C4-2B (cell line): ENCODE measurements around the gene CCDC83.

Experiments
- H3K27ac ChIP-seq: fragments of 450-650 bp; 2 replicates; pipeline ENCODE4 v1.5.1; 2017
- ZFX ChIP-seq: fragments of 450-650 bp; IDR thresholded peaks from 2 replicates; pipeline ENCODE4 v1.6.1; 2017
- TF ChIP-seq, protein P1 (sequence below): fragments of 450-650 bp; conservative IDR thresholded peaks from 2 replicates; pipeline ENCODE4 v1.5.1; 2017; ENCODE audit warnings: mild to moderate bottlenecking

The CCDC83 gene

DNA sequence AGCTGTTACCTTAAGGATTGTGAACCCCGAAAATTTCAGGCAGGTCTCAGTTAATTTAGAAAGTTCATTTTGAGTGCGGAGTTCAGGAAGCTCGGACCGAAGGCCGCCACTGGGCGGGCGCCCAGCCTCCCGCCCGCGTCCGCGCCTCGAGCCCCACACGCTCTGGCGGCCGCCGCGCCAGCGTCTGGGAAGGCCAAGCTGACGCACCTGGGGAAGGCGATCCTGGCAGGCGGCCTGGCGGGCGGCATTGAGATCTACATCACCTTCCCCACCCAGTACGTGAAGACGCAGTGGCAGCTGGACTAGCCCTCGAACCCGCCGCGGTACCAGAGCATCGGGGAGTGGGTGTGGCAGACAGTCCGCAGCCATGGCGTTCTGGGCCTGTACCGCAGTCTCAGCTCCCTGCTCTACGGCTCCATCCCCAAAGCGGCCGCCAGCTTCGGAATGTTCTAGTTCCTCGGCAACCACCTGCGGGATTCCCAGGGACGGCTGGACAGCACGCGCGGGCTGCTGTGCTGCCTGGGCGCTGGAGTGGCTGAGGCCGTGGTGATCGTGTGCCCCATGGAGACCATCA, 79.5 kb downstream of the CCDC83 start:
- no peak overlapping the region for H3K27ac ChIP-seq
- TF ChIP-seq ZFX = no peak
- TF ChIP-seq, protein P1, sequence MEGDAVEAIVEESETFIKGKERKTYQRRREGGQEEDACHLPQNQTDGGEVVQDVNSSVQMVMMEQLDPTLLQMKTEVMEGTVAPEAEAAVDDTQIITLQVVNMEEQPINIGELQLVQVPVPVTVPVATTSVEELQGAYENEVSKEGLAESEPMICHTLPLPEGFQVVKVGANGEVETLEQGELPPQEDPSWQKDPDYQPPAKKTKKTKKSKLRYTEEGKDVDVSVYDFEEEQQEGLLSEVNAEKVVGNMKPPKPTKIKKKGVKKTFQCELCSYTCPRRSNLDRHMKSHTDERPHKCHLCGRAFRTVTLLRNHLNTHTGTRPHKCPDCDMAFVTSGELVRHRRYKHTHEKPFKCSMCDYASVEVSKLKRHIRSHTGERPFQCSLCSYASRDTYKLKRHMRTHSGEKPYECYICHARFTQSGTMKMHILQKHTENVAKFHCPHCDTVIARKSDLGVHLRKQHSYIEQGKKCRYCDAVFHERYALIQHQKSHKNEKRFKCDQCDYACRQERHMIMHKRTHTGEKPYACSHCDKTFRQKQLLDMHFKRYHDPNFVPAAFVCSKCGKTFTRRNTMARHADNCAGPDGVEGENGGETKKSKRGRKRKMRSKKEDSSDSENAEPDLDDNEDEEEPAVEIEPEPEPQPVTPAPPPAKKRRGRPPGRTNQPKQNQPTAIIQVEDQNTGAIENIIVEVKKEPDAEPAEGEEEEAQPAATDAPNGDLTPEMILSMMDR = no peak

DNA sequence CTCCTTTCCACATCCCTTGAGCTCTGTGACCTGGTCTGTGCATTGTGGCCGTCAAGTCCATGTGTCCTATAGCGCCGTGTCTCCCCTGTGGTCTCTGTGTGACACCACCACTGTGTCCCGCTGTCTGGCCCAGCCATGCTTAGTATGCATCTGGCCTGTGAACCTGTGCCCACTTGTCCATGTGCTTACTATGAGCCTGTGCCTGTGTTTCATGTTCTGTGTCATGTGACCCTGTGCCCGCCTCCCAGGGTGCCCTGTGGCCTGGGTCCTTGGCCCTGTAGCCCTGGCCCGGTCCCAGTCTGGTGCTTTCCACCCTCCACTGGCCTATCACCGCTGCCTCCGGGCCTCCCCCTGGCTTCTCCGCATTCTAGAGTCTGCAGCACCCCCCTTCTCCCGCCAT, 80.6 kb downstream of the CCDC83 start:
- no peak for TF ChIP-seq ZFX
- no peak overlapping the region for H3K27ac ChIP-seq

DNA sequence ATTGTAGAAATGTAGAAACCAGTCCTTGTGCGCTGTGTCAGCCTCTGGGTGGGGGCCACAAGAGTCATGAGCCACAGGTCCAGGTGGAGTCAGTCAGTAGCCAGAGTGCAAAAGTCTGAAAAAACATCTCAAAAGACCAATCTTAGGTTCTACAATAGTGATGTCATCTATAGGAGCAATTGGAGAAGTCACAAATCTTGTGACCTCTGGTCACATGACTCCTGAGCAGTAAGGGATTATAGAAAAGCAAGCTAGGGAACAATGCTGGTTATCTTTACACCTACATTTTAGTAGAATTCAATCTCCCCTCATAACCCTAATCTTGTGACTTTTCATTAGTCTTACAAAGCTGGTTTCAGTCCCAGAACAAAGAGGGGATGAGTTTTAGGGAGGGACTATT, 82.7 kb downstream of the CCDC83 start:
- H3K27ac ChIP-seq = no peak overlapping the region
- TF ChIP-seq ZFX = no peak
- TF ChIP-seq, protein P1 = no peak

DNA sequence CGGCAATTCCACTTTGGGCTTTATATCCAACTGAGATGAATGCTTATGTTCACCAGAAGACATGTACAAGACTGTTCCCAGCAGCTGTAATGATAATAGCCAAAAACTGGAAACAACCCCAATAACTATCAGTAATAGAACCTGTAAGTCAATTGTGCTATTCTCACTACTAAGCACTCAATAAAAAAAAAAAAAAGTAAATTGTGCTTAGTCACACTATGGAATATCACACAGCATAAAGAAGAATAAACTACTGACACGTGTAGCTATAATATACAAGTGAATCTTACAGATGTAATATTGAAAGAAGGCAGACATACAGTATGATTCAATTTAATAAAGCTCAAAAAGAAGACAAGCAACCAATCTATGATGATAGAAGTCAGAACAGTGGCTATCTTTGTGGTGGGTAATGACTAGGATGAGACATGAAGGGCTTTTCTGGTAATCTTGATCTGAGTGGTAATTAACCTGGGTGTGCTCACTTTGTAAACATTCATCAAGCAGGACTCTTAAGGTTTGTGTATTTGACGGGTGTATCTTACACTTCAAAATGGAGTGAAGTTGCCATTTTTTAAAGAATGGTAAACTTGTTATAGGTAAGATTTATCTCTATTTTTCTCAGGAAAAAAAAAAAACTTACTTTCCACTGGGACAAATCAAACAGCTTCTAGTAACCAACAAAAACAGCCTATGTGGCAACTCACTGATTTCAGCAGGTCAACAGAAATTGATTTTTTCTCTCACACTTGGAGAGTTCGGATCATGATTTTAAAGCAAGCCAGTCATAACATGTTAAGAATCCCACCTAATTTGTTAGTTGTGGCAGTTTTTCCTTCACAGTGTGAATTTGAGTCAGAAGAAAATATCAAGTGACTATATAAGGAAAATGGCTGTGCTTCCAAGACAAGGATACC, 84.2 kb downstream of the CCDC83 start:
- H3K27ac ChIP-seq = no peak overlapping the region
- no peak for TF ChIP-seq ZFX
- TF ChIP-seq, protein P1 = no peak

DNA sequence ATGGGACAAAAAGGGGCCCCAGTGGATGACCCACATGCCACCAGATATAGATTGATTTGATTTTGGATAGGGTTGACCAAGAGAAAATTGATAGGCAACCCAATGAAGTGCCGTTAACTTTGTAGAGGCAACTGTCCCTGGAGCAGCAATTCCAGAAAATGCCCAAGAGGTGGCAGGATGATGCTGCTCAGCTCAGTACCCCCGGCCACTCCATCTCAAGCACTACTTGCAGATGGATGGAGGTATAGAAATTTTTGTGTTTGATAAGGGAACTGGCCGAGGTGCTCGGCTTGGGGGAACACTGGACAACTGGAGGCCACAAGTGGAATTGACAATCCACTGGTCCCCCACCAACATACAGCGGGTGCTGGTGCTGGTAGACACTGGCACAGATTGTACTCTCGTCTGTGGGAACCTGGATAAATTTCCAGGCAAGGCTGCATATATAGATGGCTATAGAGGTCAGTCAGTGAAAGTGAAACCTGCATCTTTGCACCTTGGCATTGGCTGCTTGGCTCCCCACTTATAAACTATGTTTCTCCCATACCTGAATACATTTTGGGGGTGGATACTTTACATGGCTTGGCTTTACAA, 86.3 kb downstream of the CCDC83 start:
- no peak overlapping the region for H3K27ac ChIP-seq
- no peak for TF ChIP-seq ZFX
- TF ChIP-seq, protein P1 = peak; percentile 82

DNA sequence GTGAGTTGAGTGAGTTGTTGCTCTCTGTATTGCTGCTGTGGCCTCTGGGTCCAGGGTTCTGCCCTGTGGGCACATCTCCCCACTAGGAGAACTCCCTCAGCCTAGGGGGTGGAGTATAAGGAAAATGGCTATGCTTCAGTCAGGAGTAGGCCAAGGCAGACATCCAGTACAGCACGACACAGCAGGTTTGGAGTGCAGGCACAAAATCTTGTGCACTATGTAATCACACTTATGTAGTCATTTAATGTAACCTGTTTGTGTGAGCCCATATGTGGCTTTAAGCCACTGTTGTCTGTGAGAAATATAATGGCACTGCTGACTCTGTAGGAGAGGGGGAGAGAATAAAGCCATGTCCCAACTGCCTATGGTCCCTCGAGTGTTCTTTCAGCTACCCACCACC, 90.1 kb downstream of the CCDC83 start:
- H3K27ac ChIP-seq = no peak overlapping the region
- TF ChIP-seq ZFX = no peak
- TF ChIP-seq, protein P1 = no peak

DNA sequence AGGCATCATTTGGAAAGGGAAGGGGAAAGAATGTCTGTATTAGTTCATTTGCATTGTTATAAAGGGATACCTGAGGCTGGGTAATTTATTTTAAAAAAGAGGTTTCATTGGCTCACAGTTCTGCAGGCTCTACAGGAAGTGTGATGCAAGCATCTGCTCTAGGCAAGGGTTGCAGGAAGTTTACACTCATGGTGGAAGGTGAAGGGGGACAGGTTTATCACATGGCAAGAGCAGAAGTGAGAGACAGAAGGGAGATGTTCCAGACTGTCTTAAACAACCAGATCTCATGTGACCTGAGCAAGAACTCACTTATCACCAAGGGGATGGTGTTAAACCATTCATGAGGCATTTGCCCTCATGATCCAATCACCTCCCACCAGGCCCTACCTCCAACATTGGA, 90.6 kb downstream of the CCDC83 start:
- no peak for TF ChIP-seq ZFX
- TF ChIP-seq, protein P1 = no peak
- H3K27ac ChIP-seq = no peak overlapping the region
